ENCODE results near the gene OPCML. TPM values are rescaled to one million over a fixed set of nuclear protein-coding genes. Genes with fewer than 3 reads are reported as not detected.
A peak's percentile ranks its signal among the peaks of the same experiment; 100 is the strongest.

The OPCML gene
- polyA plus RNA-seq, 4 donors: 14.9 to 18.5 (median 15.9) TPM

GRCh38 chr11:132718711-132719671, 813.3 kb downstream of the OPCML start:
- DNase-seq (ENCODE audit: low read depth in 4 of 4, low spot score in 3 of 4): no peak

GRCh38 chr11:132717824-132718223, 814.5 kb downstream of the OPCML start:
- no peak for DNase-seq (ENCODE audit: low read depth in 4 of 4, low spot score in 3 of 4)

GRCh38 chr11:132716037-132716436, 816.3 kb downstream of the OPCML start:
- no peak for DNase-seq (ENCODE audit: low read depth in 4 of 4, low spot score in 3 of 4)

- DNase-seq (ENCODE audit: low read depth in 4 of 4, low spot score in 3 of 4): no peak
Measured at GRCh38 chr11:132714859-132715440, 817.4 kb downstream of the OPCML start.

GRCh38 chr11:132712466-132712865, 819.8 kb downstream of the OPCML start:
- no peak for DNase-seq (ENCODE audit: low read depth in 4 of 4, low spot score in 3 of 4)

GRCh38 chr11:132704781-132705375, 827.4 kb downstream of the OPCML start:
- peak in 1 of 4 donors; percentile 38 for DNase-seq (ENCODE audit: low read depth in 4 of 4, low spot score in 3 of 4)

- DNase-seq (ENCODE audit: low read depth in 4 of 4, low spot score in 3 of 4): no peak
Measured at GRCh38 chr11:132692891-132693290, 839.4 kb downstream of the OPCML start.

GRCh38 chr11:132691848-132692550, 840.3 kb downstream of the OPCML start:
- DNase-seq (ENCODE audit: low read depth in 4 of 4, low spot score in 3 of 4): no peak

GRCh38 chr11:132686886-132687285, 845.4 kb downstream of the OPCML start:
- no peak for DNase-seq (ENCODE audit: low read depth in 4 of 4, low spot score in 3 of 4)

- DNase-seq (ENCODE audit: low read depth in 4 of 4, low spot score in 3 of 4): no peak
Measured at GRCh38 chr11:132685174-132685611, 847.1 kb downstream of the OPCML start.

- DNase-seq (ENCODE audit: low read depth in 4 of 4, low spot score in 3 of 4): no peak
Measured at GRCh38 chr11:132683602-132684001, 848.7 kb downstream of the OPCML start.

- DNase-seq (ENCODE audit: low read depth in 4 of 4, low spot score in 3 of 4): no peak
Measured at GRCh38 chr11:132681971-132682370, 850.3 kb downstream of the OPCML start.

- DNase-seq (ENCODE audit: low read depth in 4 of 4, low spot score in 3 of 4): no peak
Measured at GRCh38 chr11:132680584-132680983, 851.7 kb downstream of the OPCML start.

GRCh38 chr11:132674151-132674550, 858.1 kb downstream of the OPCML start:
- DNase-seq (ENCODE audit: low read depth in 4 of 4, low spot score in 3 of 4): no peak

GRCh38 chr11:132671851-132672370, 860.4 kb downstream of the OPCML start:
- DNase-seq (ENCODE audit: low read depth in 4 of 4, low spot score in 3 of 4): no peak

- DNase-seq (ENCODE audit: low read depth in 4 of 4, low spot score in 3 of 4): no peak
Measured at GRCh38 chr11:132670921-132671675, 861.2 kb downstream of the OPCML start.

GRCh38 chr11:132669949-132670348, 862.4 kb downstream of the OPCML start:
- no peak for DNase-seq (ENCODE audit: low read depth in 4 of 4, low spot score in 3 of 4)

- DNase-seq (ENCODE audit: low read depth in 4 of 4, low spot score in 3 of 4): no peak
Measured at GRCh38 chr11:132665205-132665604, 867.1 kb downstream of the OPCML start.

GRCh38 chr11:132658696-132659095, 873.6 kb downstream of the OPCML start:
- no peak for DNase-seq (ENCODE audit: low read depth in 4 of 4, low spot score in 3 of 4)

- DNase-seq (ENCODE audit: low read depth in 4 of 4, low spot score in 3 of 4): no peak
Measured at GRCh38 chr11:132658004-132658403, 874.3 kb downstream of the OPCML start.
